GM19455 (cell line): Measurements from ENCODE around the gene IFITM1.

ENCODE experiments used
- ATAC-seq: cut with Tn5 transposase; IDR thresholded peaks from one replicate; pipeline ENCODE4 v1.9.1; 2021; ENCODE audit not compliant: unreplicated experiment

The IFITM1 gene

DNA sequence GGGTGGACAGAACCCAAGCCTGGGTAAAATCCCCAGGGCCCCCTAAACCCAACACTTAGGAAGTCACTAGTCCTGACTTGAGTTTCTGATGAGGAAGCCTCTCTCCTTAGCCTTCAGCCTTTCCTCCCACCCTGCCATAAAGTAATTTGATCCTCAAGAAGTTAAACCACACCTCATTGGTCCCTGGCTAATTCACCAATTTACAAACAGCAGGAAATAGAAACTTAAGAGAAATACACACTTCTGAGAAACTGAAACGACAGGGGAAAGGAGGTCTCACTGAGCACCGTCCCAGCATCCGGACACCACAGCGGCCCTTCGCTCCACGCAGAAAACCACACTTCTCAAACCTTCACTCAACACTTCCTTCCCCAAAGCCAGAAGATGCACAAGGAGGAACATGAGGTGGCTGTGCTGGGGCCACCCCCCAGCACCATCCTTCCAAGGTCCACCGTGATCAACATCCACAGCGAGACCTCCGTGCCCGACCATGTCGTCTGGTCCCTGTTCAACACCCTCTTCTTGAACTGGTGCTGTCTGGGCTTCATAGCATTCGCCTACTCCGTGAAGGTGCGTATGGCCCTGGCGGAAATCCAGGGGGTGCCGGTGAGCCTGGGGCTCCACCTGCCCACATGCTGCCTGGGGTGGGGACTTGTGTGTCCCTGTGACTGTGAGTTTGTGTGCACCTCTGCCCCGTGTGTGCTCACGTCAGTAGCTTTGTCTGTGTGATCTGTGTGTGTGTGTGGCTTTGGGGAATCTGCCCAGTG, at the start of gene IFITM1:
Gene IFITM1 (plus strand): TSS at position 254 of the 767 bp plus-strand sequence. CDS start 131 bp downstream, at position 385.
- ATAC-seq, result no peak

DNA sequence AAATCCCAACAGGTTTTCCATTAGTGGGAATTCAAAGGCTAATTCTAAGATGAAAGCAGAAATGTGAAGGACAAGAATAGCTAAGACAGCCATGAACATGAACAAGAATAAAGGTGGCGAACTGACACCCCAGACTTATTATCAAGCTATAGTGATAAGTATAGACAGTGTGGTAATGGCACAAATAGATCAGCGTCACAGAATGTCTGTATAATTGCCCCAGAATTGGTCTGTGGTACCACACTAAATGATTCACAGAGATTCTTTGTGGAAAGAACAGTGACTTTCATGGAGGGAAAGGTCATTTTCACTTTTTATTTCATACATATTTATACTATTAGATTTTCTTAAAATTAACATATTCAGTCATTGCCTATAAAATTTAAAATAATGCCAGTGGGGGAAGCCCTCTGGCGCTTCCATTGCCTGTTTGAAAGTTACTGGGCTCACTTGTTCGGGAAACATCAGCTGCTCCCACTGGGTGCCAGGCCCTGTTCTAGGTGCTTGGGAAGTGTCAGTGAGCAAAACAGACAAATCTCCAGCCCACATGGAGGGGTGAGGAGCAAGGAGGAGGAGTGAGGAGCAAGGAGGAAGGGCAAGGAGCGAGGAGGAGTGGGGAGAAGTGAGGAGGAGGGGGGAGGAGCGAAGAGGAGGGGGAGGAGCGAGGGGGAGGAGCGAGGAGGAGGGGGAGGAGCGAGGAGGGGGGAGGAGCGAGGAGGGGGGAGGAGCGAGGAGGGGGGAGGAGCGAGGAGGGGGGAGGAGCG, 47.0 kb upstream of the IFITM1 start:
- no peak for ATAC-seq

DNA sequence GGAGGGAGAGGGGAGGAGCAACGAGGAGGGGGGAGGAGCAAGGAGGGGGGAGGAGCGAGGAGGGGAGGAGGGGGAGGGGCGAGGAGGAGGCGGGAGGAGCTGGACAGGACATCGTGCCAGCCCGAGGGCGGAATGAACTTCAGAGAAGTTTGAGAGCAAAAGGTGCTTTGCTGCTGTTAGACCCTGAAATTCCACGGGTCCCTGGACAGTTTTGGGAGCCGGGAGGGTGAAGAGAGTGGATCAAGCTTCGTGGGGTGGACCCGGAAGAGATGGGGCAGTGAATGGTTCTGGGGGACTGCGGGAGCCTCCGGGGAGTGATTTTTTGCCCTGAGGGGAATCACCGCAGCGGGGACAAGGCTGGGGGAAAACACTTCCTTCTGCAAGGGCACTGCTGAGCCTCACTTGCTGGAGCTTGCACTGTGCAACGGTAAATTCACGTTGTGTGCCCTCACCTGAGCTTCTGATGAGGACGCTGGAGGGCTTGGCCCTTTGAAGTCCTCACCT, 46.3 kb upstream of the IFITM1 start:
- ATAC-seq, result no peak

DNA sequence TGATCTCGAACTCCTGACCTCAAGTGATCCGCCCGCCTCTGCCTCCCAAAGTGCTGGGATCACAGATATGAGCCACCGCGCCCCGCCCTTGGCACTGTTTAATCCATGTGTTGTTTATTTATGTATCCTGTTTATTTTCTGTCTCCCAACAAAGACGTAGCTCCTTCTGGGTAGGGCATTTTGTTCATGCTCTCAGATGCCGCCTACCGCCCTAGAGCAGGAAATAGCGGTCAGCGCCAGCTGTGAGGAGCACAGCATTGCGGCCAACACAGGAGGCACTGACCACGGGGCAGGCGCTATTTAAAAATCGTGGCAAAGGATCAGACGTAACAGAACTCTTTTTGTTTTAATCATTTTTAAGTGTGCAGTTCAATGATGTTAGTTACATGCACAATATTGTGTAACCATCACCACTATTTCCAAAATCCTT, 45.1 kb upstream of the IFITM1 start:
- peak; percentile 36 for ATAC-seq

DNA sequence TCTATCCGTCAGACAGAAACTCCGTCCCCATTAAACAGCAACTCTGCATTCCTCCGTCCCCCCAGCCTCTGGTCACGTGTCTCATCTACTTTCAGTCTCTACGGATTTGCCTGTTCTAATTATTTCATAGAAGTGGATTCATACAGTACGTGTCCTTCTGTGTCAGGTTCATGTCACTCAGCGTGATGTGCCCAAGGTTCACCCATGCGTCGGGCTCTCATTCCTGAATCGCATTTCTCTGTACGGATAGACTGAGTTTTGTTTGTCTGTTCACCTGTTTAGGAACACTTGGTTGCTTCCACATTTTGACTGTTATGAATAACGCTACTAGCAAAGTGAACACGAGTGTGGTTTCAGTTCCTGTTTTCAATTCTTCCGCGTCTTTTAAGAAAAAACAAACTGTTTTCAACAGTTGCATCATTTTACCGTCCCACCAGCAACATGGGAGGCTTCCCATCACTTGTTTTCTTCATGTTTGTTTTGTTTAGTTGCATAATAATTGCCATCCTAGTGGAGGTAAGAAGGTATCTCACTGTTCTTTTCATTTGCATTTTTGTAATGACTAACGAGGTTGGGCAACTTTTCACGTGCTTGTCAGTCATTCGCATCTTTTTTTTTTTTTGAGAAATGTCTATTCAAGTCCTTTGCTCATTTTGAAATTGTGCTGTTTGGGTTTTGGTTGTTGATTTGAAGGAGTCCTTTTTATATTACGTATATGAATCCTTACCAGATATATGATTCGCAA, 44.5 kb upstream of the IFITM1 start:
- peak; percentile 68 for ATAC-seq

DNA sequence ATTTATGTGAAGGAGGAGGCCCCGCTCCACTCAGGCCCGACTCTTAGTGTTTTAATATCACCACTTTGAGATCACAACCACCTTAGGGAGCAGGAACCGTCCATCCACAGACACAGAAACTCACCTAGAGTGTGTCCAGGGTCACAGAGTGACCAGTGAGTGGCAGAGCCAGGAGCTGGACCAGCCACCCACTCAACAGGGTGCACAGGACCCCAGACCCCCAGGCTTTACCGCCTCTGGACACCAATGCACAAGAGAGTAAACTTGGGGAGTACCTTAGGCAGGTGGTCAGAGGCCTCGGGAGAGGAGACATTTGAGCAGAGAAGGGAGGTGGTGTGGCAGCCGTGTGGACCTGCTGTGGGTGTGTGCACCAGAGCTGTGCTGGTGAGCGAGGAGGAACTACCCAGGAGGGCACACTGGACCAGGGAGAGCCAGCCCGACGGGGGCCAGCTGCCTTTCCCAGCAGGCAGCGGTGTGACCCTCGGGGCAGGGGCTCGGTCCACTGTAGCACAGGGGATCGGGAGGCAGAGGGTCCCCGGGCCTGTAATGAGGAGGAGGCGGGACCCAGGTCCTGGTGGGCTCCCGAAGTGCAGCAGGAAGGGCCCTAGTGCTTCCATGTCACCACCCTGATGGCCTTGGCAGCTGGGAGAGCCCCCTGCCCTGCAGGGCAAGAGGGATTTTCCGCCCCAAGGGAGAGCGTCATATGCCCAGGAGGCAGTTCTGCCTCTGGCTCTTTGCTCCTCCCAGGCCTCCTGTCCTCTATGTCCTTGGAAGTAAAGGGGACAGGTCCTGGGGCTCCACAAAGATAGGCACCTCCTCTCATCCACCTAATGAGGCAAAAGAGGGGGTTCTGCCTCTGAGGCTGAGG, 43.2 kb upstream of the IFITM1 start:
- ATAC-seq, result no peak

DNA sequence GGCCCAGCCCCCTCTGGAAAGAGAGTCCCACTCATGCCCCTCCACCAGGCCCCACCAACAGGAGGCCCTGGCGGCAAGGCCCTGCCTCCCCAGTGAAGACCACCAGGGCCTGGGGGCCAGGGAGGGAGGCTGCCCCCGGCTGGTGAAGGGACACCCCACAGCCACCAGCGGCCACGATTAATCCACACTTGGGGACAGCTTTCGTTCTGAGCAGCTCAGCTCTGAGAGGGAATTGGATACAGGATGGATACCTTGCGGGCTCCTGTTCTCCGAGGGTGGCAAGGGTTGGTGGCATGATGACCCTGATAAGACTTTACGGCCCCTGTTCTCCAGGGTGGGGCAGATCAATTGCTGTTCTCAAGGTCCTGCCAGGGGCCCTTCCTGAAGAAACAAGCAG, 42.5 kb upstream of the IFITM1 start:
- ATAC-seq, result no peak

DNA sequence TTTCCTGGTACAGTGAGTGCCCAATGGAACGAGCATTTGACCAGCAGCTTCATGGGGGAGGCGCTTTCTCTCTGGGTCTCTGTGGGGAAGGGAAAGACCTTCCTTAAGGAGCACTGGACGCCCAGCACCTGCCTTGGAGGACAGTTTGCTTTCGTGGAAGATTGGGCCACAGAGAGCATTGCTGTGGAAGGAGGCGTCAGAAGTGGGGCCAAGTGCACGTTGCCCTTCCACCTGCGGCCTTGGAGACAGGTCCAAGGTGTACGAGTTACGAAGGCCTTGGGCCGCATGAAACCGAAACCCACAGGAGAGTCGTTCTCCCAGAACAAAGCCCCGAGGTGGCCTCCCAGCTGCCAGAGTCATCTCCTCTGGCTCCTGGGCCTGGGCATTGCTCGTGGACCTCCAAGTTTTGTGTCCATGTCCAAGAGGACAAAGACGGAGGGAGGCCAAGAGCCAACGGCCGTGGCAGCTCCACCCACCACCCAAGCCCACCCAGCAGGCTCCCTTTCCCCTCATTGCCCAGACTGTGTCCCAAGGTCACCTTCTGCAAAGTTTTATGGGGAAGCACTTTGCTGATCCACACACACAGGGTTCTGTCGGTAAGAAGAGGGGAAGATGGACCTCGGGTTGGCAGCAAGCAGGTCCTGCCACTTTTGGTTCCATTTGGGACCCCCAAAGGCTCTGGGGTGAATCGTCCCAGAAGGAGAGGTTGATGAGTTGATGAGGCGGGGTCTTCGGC, 41.5 kb upstream of the IFITM1 start:
- no peak for ATAC-seq

DNA sequence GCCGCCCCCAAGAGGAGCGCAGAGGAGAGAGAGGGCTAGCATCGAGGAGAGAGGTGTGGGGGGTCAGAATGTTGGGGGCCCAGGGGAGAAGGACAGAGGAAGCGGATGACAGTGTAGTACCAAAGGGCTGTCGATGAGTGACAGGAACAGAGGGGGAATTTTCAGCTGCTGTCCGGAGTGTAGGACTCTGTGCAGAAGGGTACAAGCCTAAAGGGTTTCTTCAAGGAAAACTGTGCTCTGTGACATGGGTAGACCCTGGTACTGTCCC, 41.0 kb upstream of the IFITM1 start:
- no peak for ATAC-seq

DNA sequence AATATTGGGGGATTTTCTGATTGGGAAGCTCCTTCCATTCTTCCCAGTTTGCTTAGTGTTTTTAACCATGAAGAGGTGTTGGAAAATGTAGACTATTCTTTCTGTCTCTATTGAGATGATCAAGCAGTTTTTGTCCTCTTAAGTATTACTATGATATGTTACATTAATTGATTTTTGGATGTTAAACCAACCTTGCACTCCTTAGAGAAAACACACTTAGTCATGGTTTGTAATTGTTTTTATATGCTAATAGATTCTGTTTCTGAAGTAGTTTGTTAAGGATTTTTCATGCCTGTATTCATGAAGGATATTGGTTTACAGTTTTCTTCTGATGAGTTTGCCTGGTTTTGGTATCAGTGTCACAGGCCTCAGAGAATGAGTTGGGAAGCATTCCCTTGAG, 37.6 kb upstream of the IFITM1 start:
- no peak for ATAC-seq

DNA sequence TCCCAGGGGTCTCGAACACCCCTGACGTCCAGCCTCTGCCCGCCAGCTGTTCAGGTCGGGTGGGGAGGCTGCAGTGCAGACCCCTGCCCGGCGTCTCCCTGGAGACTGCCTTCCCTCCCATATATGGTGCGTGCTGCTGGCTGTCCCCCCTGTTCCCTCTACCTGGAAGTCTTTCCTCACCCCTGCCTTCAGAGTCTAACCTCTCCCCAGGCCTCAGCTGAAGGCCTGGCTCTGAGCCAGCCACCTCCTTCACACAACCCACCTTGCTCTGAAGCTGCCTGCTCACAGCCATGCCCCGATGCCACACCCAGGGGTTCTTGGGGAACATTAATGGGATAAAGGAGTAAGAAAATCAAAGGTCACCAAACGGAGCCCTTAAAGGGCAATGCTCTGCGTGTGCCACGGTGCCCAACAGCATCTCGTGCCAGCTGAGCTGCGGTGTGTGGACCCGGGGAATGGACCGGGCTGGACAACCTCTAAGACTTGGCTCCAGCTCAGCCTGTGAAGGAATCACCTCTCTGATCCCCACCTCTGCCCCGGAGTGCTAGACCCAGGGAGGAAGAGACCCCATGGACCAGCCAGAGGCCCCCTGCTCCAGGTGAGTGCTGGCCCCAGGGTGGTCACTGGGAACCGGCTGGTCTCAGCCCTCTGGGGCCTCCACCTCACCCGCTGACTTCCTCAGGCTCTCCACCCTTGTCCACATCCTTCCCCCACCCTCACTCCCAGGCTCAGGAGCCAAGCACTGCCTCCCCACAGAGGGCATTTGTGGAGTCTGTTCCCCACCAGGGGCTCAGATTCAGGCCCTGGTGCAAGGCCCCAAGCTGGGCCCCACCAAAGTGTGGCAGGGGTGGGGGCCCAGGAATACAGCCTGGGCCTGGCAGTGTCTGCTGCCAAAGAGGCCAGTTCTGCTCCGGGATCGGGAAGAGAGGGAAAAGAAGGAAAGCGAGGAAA, 35.6 kb upstream of the IFITM1 start, which contains the start of gene NLRP6:
Gene NLRP6 (plus strand): TSS at position 407 of the 951 bp plus-strand sequence. CDS start 163 bp downstream, at position 570.
- no peak for ATAC-seq

DNA sequence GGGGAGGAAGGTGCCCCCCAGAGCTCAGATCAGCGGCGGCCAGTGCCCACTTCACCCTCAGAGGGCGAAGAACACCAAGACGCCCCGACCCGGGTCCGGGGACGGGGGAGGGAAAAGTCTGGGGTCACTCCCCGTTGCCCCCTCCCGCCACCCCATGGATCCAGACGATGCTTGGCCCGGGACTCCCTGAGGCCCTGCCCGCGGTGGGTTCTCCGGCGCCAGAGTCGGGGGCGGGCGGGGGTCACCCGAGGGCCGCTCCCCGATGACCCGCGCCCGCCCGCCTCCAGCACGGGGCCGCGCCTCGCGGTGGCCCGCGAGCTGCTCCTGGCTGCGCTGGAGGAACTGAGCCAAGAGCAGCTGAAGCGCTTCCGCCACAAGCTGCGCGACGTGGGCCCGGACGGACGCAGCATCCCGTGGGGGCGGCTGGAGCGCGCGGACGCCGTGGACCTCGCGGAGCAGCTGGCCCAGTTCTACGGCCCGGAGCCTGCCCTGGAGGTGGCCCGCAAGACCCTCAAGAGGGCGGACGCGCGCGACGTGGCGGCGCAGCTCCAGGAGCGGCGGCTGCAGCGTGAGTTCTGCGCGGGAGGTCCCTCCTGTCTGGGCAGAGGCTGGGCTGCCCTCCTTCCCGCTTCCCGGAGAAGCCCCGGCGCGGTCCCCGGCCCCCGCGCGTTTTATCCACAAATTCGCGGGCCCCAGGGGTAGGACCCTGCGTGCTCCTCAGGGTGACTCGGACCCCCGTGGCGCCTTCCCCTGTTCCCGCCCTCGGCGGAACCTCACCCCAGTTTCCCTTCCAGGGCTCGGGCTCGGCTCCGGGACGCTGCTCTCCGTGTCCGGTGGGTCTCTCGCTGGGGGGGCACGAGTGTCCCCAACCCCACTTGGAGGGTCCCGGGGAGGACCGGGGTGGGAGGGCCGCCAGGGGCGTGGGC, 34.5 kb upstream of the IFITM1 start:
- ATAC-seq, result no peak

DNA sequence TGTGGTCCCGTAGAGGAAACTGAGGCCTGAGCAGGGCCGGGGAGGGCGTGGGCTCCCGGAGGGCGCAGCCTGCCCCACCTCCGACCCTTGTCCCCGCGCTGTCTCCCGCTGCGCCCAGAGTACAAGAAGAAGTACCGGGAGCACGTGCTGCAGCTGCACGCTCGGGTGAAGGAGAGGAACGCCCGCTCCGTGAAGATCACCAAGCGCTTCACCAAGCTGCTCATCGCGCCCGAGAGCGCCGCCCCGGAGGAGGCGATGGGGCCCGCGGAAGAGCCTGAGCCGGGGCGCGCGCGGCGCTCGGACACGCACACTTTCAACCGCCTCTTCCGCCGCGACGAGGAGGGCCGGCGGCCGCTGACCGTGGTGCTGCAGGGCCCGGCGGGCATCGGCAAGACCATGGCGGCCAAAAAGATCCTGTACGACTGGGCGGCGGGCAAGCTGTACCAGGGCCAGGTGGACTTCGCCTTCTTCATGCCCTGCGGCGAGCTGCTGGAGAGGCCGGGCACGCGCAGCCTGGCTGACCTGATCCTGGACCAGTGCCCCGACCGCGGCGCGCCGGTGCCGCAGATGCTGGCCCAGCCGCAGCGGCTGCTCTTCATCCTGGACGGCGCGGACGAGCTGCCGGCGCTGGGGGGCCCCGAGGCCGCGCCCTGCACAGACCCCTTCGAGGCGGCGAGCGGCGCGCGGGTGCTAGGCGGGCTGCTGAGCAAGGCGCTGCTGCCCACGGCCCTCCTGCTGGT, 33.7 kb upstream of the IFITM1 start:
- no peak for ATAC-seq

DNA sequence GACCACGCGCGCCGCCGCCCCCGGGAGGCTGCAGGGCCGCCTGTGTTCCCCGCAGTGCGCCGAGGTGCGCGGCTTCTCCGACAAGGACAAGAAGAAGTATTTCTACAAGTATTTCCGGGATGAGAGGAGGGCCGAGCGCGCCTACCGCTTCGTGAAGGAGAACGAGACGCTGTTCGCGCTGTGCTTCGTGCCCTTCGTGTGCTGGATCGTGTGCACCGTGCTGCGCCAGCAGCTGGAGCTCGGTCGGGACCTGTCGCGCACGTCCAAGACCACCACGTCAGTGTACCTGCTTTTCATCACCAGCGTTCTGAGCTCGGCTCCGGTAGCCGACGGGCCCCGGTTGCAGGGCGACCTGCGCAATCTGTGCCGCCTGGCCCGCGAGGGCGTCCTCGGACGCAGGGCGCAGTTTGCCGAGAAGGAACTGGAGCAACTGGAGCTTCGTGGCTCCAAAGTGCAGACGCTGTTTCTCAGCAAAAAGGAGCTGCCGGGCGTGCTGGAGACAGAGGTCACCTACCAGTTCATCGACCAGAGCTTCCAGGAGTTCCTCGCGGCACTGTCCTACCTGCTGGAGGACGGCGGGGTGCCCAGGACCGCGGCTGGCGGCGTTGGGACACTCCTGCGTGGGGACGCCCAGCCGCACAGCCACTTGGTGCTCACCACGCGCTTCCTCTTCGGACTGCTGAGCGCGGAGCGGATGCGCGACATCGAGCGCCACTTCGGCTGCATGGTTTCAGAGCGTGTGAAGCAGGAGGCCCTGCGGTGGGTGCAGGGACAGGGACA, 32.9 kb upstream of the IFITM1 start:
- ATAC-seq, result no peak

DNA sequence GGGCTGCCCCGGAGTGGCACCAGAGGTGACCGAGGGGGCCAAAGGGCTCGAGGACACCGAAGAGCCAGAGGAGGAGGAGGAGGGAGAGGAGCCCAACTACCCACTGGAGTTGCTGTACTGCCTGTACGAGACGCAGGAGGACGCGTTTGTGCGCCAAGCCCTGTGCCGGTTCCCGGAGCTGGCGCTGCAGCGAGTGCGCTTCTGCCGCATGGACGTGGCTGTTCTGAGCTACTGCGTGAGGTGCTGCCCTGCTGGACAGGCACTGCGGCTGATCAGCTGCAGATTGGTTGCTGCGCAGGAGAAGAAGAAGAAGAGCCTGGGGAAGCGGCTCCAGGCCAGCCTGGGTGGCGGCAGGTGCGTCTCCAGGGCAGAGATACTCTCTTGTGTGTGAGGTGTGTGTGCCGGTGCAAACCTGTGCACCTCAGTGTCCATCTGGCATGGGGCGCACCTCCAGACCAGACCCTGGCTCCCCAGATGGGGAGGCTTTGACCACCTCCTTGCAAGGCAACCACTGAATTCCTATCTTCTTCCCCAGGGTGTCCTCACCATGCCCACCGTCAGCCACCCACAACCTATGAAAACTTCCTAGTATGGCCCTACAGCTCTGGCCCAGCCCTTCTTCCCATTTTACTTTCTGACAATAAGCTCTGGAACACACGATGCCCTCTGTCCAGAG, 32.2 kb upstream of the IFITM1 start:
- ATAC-seq, result no peak

DNA sequence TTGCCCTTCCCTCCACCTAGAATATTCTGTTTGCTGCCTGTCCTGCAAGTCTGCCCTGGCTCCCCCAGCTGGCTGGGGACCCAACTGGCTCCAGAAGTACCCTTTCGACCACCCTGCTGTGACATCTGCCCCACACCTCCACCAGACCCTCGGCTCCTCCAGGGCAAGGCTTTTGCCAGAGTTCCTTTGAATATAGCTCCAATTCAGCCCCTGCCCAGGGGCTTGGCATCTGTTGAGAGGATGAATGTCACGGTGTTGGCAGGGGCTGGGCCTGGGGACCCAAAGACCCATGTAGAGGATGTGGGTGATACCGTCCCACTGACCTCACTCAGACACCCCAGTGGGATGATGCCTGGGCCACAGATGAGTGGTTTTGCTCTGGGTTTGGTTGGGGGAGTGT, 31.7 kb upstream of the IFITM1 start:
- no peak for ATAC-seq
